CD4-positive, alpha-beta T cell treated with Interleukin-17A for 4 hours (primary cell): Measurements from ENCODE around the gene PHC2.

Experiments used
- DNase-seq: peaks from one replicate; pipeline ENCODE4 v3.0.0-alpha.2; 2020; ENCODE audit warnings: mixed read lengths

The PHC2 gene

DNA sequence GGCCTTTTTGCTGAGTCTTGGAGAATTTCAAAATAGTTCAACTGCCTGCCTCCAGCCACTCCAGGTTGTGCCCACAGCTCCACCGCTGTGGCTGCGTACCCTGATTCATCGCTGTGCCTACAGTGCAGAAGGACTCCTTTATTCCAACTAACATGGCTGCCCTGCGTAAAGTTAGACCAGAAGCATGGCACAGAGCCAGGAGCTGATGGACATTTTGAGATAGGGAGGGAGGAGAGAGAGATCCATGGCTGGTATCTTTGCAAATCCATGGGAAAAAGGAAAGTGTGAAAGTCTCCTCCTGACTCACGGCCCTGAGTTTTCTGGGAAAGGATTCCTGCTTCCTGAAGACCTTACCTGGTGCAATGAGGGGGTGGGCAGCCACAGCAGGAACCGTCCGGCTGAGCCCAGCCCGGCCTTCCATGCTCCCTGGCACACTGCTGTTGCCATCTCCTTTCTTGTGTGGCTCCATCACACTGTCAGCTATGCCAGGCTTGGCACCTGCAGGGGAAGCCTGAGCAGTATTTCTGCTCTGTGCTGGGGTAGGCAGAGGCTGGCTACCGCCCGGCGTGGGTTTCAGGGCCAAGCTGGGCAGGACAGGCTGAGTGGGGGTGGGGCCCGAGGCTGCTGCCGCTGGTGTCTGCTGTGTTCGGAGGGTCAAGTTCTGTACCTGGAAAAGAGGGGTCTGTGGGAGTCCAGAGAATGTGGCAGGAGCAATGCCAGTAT is 64.0 kb downstream of the PHC2 start:
- no peak for DNase-seq

DNA sequence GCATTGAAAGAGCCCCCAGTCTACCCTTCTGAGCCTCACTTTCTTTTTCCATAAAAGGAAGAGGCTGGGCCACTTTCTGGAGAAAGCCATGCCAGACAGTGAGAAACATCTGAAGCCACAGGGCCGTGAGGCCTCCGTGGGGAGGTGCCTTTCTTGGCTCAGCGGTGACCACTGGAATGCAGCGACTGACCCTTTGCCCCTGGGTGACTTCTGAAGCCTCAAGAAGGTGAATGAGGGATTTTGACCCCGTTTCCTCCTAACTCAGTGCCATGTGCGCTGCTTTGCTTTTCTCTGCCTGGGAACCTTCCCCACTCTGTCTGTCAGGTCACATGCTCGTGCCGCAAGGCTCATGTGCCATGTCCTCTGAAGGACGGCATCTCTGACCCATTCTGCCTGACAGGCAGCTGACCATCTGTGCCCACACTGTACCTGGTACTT is 65.3 kb downstream of the PHC2 start:
- no peak for DNase-seq

DNA sequence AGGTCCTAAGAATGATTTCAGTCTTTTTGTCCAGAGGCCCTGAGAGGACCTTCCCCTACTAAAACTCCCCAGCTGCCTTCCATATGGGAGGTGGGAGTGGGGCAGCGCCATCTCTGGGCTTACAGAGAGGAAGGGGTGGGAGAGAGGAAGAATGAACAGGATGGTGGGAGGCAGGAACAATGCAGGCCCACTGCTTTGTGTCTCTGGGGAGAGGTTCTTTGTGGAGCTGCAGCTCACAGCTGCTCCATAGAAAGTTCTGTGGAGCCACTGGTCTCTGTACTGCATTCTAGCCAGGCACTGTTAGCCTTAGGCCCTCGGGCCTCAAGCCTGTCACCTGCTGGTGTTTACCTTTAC is 66.4 kb downstream of the PHC2 start:
- DNase-seq: no peak

DNA sequence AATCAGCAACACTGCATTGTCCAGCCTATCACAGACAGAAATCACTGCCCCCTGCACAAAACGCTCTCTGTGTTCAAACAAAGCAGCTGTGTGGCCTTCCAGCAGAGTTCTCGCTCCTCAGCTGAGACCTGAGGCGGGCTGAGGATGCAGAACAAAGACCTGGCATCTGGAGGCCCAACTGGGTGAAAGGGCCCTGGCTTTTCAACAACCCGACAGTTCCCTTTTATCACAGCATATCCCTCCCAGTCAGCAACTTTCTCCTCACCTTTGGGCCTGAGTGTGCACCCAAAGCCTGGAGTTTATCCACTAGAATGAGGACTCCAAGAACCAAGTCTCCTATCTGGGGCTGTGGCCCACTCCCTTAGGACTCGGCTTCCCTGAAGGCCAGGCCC is 67.4 kb downstream of the PHC2 start:
- no peak for DNase-seq

- DNase-seq: no peak
Observed at GRCh38 chr1:33363021-33363420, 67.9 kb downstream of the PHC2 start.

DNA sequence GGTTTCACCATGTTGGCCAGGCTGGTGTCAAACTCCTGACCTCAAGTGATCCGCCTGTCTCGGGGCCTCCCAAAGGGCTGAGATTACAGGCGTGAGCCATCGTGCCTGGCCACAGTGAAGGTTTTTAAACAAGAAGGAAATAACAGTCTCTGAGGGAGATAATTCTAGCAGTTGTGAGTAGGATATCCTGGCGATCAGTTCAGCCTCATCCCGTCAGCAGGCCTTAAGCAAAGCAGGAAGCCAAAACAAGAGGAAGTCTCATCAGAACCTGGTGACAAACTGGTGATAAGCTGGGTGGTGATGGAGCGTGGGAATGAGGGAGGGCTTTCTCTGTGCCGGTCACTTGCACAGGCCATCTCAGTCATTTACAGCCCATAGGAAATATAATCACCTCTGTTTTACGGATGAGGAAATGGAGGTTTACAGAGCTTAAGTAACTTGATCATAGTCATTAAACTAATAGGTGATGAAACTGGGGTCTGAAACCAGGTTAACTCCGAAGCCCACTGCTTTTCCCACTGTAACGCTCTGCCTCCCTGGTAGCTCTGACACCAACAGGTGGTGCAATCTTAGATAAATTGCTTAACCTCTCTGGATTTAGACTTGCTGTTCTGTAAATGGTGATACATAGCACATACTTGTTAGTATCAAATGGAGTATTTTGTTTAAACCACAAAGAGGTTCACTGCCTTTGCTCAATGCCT is 69.2 kb downstream of the PHC2 start:
- no peak for DNase-seq

DNA sequence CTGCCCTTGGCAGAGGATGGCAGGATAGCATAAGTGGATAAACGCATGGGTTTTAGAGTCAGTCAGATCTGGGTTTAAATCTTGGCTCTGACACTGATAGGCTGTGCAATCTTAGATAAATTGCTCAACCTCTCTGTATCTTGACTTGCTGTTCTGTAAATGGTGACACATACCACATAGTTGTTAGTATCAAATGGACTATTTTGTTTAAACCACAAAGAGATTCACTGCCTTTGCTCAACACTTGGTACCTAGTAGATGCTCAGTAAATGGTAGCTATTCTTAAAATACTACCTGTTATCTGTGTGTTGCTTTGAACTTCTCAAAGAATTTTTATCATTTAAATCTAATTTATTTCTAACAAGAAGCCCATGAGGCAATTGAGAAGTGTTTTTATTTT is 70.5 kb downstream of the PHC2 start:
- DNase-seq: no peak

- no peak for DNase-seq
Observed at GRCh38 chr1:33359931-33360330, 71.0 kb downstream of the PHC2 start.

DNA sequence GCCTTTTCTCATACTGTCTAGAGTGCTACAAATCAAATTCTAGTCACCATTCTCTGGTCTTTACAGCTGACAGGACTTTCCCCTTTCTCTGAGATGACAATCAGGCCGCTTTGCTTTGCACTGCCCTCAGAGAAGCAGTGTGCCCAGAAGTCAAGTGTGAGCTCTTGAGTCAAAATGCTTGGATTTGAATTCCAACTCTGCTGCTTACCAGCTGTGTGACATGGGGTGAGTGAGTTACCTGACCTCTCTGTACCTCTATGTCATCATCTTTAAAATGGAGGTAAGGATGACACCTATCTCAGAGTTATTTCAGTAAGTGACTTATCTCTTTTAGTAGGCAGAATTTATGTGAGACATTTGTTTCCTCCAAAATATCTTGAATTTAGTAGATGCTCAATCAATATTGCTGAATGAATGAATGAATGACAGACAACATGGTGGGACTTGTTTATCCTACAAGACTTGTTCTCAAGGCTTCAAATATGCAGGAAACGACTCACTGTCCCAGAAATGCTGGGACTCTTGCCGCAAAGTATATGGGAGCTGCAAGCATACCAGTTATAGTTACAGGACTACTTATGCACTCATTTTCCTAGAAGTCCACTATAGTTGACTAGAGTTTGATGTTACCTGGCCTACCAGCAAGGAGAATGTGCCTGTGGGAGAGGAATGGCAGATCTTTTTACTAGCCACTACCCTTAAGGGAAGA is 71.9 kb downstream of the PHC2 start:
- DNase-seq: no peak

DNA sequence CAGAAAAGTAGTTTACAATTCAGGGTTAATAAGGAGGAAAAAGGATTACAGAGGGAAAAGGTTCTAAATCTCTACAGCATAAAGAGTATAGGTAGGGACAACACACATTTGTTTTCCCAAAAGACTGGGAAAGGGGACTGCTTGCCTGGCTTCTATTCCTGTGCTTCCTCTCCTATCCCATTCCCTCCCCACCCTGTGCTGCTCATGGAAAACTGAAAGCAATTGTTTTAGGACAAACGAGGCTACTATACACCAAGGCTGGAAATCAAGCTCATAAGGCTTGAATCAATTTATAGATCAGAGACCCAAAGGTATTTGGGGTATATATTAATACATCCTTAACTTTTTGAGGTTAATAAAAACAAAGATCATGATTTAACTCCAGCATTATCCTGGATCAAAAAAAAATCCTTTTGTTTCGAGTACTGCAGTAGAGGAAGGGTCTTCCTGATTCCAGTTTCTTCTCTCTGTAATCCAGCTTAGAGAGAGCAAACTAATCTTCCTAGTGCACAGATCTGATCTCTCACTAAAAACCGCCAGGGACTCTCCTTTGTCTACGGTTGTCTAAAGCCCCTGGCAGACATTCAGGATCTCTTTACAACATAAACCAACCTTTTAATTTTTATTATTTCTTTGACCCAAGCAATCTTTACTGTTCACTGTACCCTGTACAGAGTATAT is 72.6 kb downstream of the PHC2 start:
- DNase-seq: no peak

GRCh38 chr1:33357099-33357498 is 73.8 kb downstream of the PHC2 start:
- no peak for DNase-seq

- DNase-seq: no peak
Observed at GRCh38 chr1:33354707-33355316, 76.1 kb downstream of the PHC2 start.

DNA sequence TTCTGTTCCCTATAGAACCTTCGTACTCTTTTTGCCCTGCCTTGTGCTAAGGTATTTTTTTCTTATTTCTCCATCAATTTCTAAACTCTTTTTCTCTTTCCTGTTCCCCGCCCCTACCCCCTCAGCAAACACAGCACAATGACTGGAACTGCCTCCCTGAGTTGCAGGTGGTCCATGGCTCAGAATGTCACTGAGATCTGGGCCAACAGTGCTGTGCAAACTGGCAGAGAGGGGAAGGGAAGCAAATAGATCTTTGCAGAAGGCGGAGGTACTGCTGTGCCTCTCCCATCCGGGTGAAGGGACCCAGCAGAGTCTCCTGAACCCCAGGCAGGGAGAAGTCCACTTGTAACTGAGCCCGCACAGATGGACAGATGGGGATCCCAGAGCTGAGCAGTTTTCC is 77.4 kb downstream of the PHC2 start:
- no peak for DNase-seq

DNA sequence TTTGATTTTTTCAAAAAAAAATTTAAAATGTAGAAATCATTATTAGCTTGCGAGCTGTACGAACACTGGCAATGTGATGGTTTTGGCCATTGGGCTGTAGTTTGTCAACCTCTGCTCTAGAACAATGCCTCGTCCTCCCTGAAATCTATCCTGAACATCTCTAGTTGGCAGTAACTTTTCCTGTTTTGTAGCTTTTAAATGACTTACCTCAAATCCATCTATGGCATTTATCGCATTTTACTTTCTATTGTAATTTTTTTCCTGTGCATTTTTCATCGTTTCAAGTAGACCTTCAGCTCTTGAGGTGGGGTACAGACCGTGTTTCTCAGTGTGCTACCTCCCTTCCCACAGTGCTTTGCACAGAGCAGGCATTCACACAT is 79.6 kb downstream of the PHC2 start:
- DNase-seq: no peak

DNA sequence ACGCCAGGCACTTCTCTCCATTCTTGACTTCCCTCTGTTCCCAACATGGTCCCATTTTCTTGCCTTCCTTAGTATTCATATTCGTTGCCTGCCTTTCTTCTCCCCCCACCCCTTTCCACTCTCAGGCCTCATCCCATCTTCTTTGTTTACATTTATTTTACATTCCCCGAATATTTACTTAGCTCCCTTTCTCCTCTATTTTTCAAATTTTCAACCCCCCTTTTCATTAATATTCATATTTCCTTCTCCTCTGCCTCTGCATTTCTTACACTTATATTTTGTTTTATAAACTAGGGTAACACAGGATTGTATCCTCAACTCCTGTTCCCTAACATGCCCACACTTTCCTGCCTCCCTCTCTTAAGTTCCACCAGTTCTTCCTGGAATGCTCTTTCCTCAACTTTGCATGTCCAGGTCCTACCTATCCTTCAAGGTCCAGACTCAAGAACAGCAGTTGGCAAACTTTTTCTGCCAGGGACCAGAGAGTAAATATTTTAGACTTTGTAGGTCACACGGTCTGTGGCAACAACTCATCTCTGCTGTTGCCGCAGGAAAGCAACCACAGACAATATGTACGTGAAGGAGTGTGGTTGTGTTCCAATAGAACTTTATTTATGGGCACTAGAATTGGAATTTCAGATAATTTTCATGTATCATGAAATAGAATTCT is 80.1 kb downstream of the PHC2 start:
- DNase-seq: no peak

- DNase-seq: peak; percentile 86
Observed at GRCh38 chr1:33349778-33350610, 80.9 kb downstream of the PHC2 start.

GRCh38 chr1:33349081-33349759 is 81.7 kb downstream of the PHC2 start:
- peak; percentile 65 for DNase-seq

- peak; percentile 32 for DNase-seq
Observed at GRCh38 chr1:33348676-33349080, 82.2 kb downstream of the PHC2 start.

GRCh38 chr1:33348194-33348593 is 82.7 kb downstream of the PHC2 start:
- no peak for DNase-seq

GRCh38 chr1:33347650-33347992 is 83.3 kb downstream of the PHC2 start:
- DNase-seq: no peak
